TTC549 (cell line): ENCODE results near the gene PNPLA7.

Experiments used
- FAIRE-seq: peaks from 2 replicates; lab custom pipeline; 2012; peaks lifted over from hg19 to GRCh38; lab: Jason Lieb, UNC

PNPLA7 gene

GRCh38 chr9:137449931-137450538 lies 100.2 kb downstream of the PNPLA7 start:
- FAIRE-seq, result no peak

GRCh38 chr9:137449081-137449844 lies 100.9 kb downstream of the PNPLA7 start:
- no peak for FAIRE-seq

GRCh38 chr9:137448602-137448962 lies 101.6 kb downstream of the PNPLA7 start:
- no peak for FAIRE-seq

- no peak for FAIRE-seq
Observed at GRCh38 chr9:137447722-137448601, 102.2 kb downstream of the PNPLA7 start.

GRCh38 chr9:137446851-137447471 lies 103.2 kb downstream of the PNPLA7 start:
- no peak for FAIRE-seq

- FAIRE-seq, result no peak
Observed at GRCh38 chr9:137445930-137446431, 104.2 kb downstream of the PNPLA7 start.

GRCh38 chr9:137445275-137445807 lies 104.9 kb downstream of the PNPLA7 start:
- no peak for FAIRE-seq

GRCh38 chr9:137444106-137444790 lies 106.0 kb downstream of the PNPLA7 start:
- no peak for FAIRE-seq

- no peak for FAIRE-seq
Observed at GRCh38 chr9:137441935-137442321, 108.3 kb downstream of the PNPLA7 start.

- FAIRE-seq, result no peak
Observed at GRCh38 chr9:137441289-137441934, 108.8 kb downstream of the PNPLA7 start, which contains the start of gene ENTPD8. Gene ENTPD8, minus strand, starts transcription at chr9:137441357. Its CDS starts 3,072 bp downstream, at chr9:137438285.

GRCh38 chr9:137439158-137439714 lies 111.0 kb downstream of the PNPLA7 start:
- no peak for FAIRE-seq

- FAIRE-seq, result no peak
Observed at GRCh38 chr9:137438591-137439157, 111.5 kb downstream of the PNPLA7 start.

GRCh38 chr9:137437691-137438590 lies 112.3 kb downstream of the PNPLA7 start:
- no peak for FAIRE-seq

- no peak for FAIRE-seq
Observed at GRCh38 chr9:137436761-137437600, 113.2 kb downstream of the PNPLA7 start.

- no peak for FAIRE-seq
Observed at GRCh38 chr9:137435980-137436760, 114.0 kb downstream of the PNPLA7 start.

- no peak for FAIRE-seq
Observed at GRCh38 chr9:137435381-137435891, 114.8 kb downstream of the PNPLA7 start.
